SK-N-MC (cell line): ENCODE data around the gene CD163.

ENCODE experiments used
- DNase-seq: peaks from one replicate; pipeline ENCODE4 v3.0.0-alpha.2; 2011; ENCODE audit warnings: low read depth, low spot score
- H3K27ac ChIP-seq: fragments of 200-600 bp; sonication (generic); 2 replicates; pipeline ENCODE4 v1.5.1; 2016; ENCODE audit warnings: mixed run types
- H3K36me3 ChIP-seq: fragments of 200-600 bp; sonication (generic); 2 replicates; pipeline ENCODE4 v1.6.1; 2017; ENCODE audit warnings: antibody characterized with exemption, low read length, mixed read lengths; ENCODE audit not compliant: insufficient read depth
- H3K4me3 ChIP-seq: fragments of 200-600 bp; sonication (generic); 2 replicates; pipeline ENCODE4 v1.5.1; 2016
- H3K9ac ChIP-seq: fragments of 200-600 bp; sonication (generic); 2 replicates; pipeline ENCODE4 v1.8.0; 2017; ENCODE audit warnings: mixed run types, mixed read lengths; ENCODE audit not compliant: insufficient read length
- H3K9me3 ChIP-seq: fragments of 200-600 bp; sonication (generic); 2 replicates; pipeline ENCODE4 v1.6.1; 2017; ENCODE audit warnings: low read depth, mild to moderate bottlenecking, antibody characterized with exemption, low read length, moderate library complexity, mixed read lengths
- EZH2 ChIP-seq: fragments of 200-600 bp; sonication (generic); IDR thresholded peaks from one replicate; pipeline ENCODE4 v1.6.1; 2017; ENCODE audit warnings: antibody characterized with exemption
- FOXP2 ChIP-seq: optimal IDR thresholded peaks from 2 replicates; pipeline ENCODE3; 2011; ENCODE audit warnings: mild to moderate bottlenecking, moderate library complexity; ENCODE audit not compliant: insufficient read depth; ENCODE audit errors: extremely low read length, control extremely low read depth
- POLR2AphosphoS5 ChIP-seq: IDR thresholded peaks from 2 replicates; pipeline ENCODE4 v1.6.1; 2012; ENCODE audit warnings: mild to moderate bottlenecking, low read depth, low read length, borderline replicate concordance

The CD163 gene

DNA sequence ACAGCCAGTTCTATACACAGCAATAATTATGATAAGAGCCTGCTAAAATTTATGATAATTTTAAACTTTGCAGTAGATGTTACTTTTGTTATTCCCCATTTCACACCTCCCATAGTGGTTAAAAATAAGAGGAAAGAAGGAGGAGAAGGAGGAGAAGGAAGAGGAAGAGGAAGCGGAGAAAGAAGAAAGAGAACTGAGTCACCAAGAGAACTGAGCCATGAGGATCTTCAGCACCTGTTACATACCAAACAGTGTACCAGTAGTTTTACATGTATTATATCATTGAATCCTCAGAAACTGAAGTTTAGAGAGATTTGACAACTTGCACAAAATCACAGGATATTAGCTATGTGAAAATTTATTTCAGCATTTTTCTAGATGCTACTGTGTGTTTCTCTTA lies 3.9 kb downstream of the CD163 start:
- no peak for DNase-seq
- Histone ChIP-seq H3K4me3 (no peak overlapping the region), H3K9ac (no peak overlapping the region), H3K36me3 (no peaks in the 10 kb centered on the region), H3K9me3 (no peaks in the 10 kb centered on the region), H3K27ac (no peak overlapping the region)
- TF ChIP-seq FOXP2 (no peak), POLR2AphosphoS5 (no peak), EZH2 (no peak)

DNA sequence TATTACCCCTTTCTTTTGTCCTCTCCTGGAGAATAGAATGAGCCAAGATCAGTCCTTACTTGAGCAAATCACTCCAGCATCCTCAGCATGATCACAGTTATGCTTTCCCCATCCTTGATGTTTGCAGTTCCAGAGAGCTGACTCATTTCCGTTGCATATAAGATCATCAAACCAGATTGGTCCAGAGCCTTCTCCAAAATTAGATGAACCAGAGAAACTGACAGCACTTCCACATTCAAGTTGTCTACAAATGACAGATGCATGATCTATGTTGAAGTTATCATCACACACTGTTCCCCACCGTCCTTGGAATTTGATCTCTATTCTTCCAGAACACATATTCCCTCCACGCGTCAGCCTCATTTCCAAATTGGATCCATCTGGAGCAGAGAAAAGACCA lies 4.8 kb downstream of the CD163 start:
- Histone ChIP-seq H3K36me3 (no peaks in the 10 kb centered on the region), H3K4me3 (0 out of 2 replicates have a peak overlapping the region, but pooled peaks have one; percentile 4), H3K27ac (no peak overlapping the region), H3K9ac (no peak overlapping the region), H3K9me3 (no peaks in the 10 kb centered on the region)
- DNase-seq = peak; percentile 58
- no peak for TF ChIP-seq FOXP2
- TF ChIP-seq EZH2 = no peak
- TF ChIP-seq POLR2AphosphoS5 = no peak

DNA sequence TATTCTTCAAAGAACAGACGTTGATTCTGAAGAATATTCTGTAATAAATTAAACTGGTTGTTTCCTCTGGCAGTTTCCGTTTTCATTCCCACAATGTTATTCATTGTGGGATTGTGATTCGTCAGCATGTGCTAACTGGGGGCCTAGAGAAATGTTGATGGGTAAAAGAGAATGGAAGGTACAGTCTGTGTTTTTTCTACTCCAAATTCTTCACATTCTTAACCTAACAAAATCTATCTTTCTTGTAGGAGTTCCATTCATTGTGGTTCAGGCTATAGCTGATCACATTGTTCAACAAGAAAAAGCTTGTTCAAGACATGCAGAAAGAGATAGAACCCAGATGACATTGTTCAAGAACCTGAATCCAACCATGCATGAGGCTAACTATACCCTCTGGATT lies 5.9 kb downstream of the CD163 start:
- Histone ChIP-seq H3K9ac (no peak overlapping the region), H3K4me3 (no peak overlapping the region), H3K36me3 (no peaks in the 10 kb centered on the region), H3K9me3 (no peaks in the 10 kb centered on the region), H3K27ac (no peak overlapping the region)
- no peak for TF ChIP-seq FOXP2
- no peak for TF ChIP-seq POLR2AphosphoS5
- no peak for TF ChIP-seq EZH2
- no peak for DNase-seq

DNA sequence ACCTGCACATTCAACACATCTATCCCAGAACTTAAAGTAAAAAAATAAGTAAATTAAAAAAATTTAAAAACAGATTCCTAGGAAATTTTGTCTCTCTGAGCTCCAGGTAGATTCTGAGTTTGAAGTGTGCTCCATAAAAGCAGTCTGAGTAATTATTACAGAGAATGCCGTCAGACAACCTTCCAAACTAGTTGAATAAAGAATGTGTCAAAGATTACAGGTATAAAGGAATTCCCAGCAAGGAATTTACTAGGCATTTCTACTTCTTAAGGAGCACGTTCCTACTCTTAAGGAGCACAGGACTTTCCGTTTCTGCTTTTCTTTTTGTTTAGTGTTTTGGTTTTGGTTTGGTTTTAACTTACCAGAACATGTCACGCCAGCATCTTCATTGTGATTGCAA lies 7.1 kb downstream of the CD163 start:
- no peak overlapping the region for H3K4me3 ChIP-seq
- TF ChIP-seq EZH2 = no peak
- no peak for TF ChIP-seq POLR2AphosphoS5
- TF ChIP-seq FOXP2 = no peak
- H3K36me3 ChIP-seq = no peaks in the 10 kb centered on the region
- no peak overlapping the region for H3K9ac ChIP-seq
- H3K27ac ChIP-seq = no peak overlapping the region
- no peak for DNase-seq
- H3K9me3 ChIP-seq = no peaks in the 10 kb centered on the region

DNA sequence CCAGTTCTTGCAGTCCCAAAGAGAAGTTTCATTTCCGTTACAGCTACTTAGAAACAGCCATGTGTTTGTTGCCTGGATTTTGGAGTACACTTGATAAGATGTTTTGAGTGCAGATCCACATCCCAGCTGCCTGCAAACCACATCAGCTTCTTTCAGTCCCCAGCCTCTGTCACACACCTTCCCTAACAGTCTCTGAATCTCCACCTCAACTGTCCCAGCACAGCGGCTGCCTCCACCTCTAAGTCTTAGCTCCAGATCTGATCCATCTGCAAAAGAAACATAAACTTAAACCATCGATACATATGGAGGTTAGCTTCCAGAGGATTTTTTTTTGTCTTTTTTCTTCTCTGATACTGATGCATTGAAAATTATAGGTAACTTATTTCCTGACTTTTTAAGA lies 8.4 kb downstream of the CD163 start:
- no peaks in the 10 kb centered on the region for H3K9me3 ChIP-seq
- H3K36me3 ChIP-seq = no peaks in the 10 kb centered on the region
- no peak overlapping the region for H3K27ac ChIP-seq
- TF ChIP-seq POLR2AphosphoS5 (no peak), EZH2 (no peak), FOXP2 (no peak)
- no peak overlapping the region for H3K4me3 ChIP-seq
- no peak overlapping the region for H3K9ac ChIP-seq
- no peak for DNase-seq

DNA sequence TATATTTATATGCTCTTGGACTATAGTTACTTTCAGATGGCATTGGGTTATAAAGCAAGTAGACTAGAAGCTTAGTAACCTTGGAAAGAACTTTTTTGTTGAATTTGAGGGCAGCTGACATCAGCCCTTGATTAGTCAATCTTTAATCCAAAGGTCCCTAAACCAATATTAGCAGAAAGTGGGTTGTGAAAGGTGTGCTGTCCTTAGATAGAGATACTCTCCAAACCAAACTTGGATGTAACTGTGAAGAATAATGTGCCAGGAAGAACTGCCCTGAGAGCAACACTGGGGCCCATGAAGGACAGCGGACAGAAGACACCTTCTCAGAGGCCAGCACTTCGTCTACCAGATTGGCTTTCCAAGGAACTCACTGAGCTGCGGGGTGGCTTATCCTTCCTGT lies 10.6 kb downstream of the CD163 start:
- no peak overlapping the region for H3K4me3 ChIP-seq
- no peaks in the 10 kb centered on the region for H3K36me3 ChIP-seq
- TF ChIP-seq FOXP2 (no peak), POLR2AphosphoS5 (no peak), EZH2 (no peak)
- DNase-seq = no peak
- H3K9ac ChIP-seq = no peak overlapping the region
- no peaks in the 10 kb centered on the region for H3K9me3 ChIP-seq
- H3K27ac ChIP-seq = no peak overlapping the region

DNA sequence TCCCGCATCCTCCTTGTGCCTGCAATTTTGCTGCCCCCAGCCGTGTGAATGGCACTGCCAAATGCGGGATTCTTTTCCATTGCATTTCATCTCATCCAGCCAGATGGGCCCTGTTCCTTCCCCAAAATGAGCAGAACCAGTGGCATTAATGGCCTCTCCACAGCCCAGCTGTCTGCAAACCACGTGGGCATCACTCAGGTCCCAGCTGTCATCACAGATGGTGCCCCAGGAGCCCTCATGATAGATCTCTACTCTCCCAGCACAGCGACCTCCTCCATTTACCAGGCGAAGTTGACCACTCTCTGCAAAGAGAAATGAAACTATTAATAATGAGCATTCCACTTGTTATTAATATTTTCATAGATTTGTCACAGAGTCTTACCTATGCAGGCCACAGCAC lies 17.1 kb downstream of the CD163 start:
- no peak for DNase-seq
- Histone ChIP-seq H3K4me3 (no peak overlapping the region), H3K27ac (no peak overlapping the region), H3K9ac (no peak overlapping the region), H3K9me3 (no peaks in the 10 kb centered on the region), H3K36me3 (no peaks in the 10 kb centered on the region)
- TF ChIP-seq EZH2 = no peak
- no peak for TF ChIP-seq POLR2AphosphoS5
- TF ChIP-seq FOXP2 = no peak

DNA sequence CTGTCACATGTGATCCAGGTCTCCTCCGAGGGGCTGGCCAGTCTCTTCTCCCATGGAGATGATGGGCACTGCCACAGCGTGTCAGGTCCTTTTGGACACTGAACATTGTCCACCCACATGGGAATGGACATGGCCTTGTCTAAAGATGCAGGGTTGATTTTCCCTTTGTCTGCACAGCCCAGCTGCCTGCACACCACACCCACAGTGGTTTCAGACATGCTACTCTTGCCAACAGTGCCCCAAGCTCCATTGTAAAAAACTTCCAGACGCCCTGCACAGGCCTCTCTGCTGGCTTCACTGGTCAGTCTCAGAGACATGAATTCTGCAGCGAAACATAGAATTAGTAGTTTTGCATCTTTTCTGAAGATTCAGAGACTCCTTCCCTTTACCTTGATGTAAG lies 18.5 kb downstream of the CD163 start:
- no peak overlapping the region for H3K4me3 ChIP-seq
- H3K27ac ChIP-seq = no peak overlapping the region
- TF ChIP-seq POLR2AphosphoS5 (no peak), FOXP2 (no peak), EZH2 (no peak)
- H3K36me3 ChIP-seq = no peaks in the 10 kb centered on the region
- no peak for DNase-seq
- H3K9me3 ChIP-seq = no peaks in the 10 kb centered on the region
- no peak overlapping the region for H3K9ac ChIP-seq

DNA sequence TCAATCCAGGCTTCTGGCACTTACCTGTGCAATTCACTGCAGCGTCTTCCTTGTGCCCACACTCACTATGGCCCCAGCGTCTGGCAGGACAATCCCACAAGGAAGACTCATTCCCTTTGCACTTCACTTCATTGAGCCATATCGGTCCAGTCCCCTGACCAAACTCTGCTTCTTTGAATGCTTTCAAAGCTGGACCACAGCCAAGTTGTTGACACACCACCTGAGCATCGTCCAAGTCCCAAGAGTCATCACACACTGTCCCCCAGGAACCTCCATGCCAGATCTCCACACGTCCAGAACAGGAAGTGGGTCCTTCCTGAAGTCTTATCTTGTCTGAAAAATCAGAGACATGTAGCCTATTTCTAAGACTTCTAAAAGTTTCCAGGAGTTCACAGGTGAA lies 20.2 kb downstream of the CD163 start:
- no peak for DNase-seq
- no peak overlapping the region for H3K4me3 ChIP-seq
- no peaks in the 10 kb centered on the region for H3K9me3 ChIP-seq
- H3K36me3 ChIP-seq = no peaks in the 10 kb centered on the region
- H3K9ac ChIP-seq = no peak overlapping the region
- TF ChIP-seq EZH2 = no peak
- H3K27ac ChIP-seq = no peak overlapping the region
